Hepatocyte (in vitro differentiated cells): ENCODE data around the gene HOXD13. TPM values are rescaled to one million over a fixed set of nuclear protein-coding genes. Genes with fewer than 3 reads are reported as not detected.

Source experiments
- DNase-seq: peaks from one replicate; pipeline ENCODE4 v3.0.0-alpha.2; 2016; ENCODE audit warnings: low spot score
- H2AFZ ChIP-seq: fragments of 200-600 bp; sonication (generic); 2 replicates; pipeline ENCODE4 v1.6.0; 2016; ENCODE audit warnings: antibody characterized with exemption, mild to moderate bottlenecking
- H3K27ac ChIP-seq: fragments of 200-600 bp; sonication (generic); 2 replicates; pipeline ENCODE4 v1.5.1; 2016; ENCODE audit warnings: mild to moderate bottlenecking
- H3K27me3 ChIP-seq: fragments of 200-600 bp; sonication (generic); 2 replicates; pipeline ENCODE4 v1.6.1; 2016
- H3K36me3 ChIP-seq: fragments of 200-600 bp; sonication (generic); replicated peaks from 2 replicates; pipeline ENCODE4 v1.5.1; 2016; ENCODE audit warnings: low read depth; ENCODE audit not compliant: insufficient read depth
- H3K4me1 ChIP-seq: fragments of 200-600 bp; sonication (generic); 2 replicates; pipeline ENCODE4 v1.5.1; 2016; ENCODE audit warnings: mild to moderate bottlenecking, moderate library complexity; ENCODE audit not compliant: insufficient read depth
- H3K4me2 ChIP-seq: fragments of 200-600 bp; sonication (generic); 2 replicates; pipeline ENCODE4 v1.6.0; 2016
- H3K4me3 ChIP-seq: fragments of 200-600 bp; sonication (generic); 2 replicates; pipeline ENCODE4 v1.5.1; 2016; ENCODE audit warnings: mild to moderate bottlenecking
- H3K79me2 ChIP-seq: fragments of 200-600 bp; sonication (generic); 2 replicates; pipeline ENCODE4 v1.6.0; 2017; ENCODE audit warnings: mild to moderate bottlenecking
- H3K9me2 ChIP-seq: fragments of 200-600 bp; sonication (generic); replicated peaks from 2 replicates; pipeline ENCODE4 v1.6.0; 2017; ENCODE audit warnings: mild to moderate bottlenecking; ENCODE audit not compliant: insufficient read depth
- H3K9me3 ChIP-seq: fragments of 200-600 bp; sonication (generic); 2 replicates; pipeline ENCODE4 v1.5.1; 2016; ENCODE audit warnings: low read depth, mild to moderate bottlenecking
- H4K20me1 ChIP-seq: fragments of 200-600 bp; sonication (generic); 2 replicates; pipeline ENCODE4 v1.6.0; 2016; ENCODE audit warnings: mild to moderate bottlenecking; ENCODE audit not compliant: insufficient read depth, poor library complexity, severe bottlenecking
- CTCF ChIP-seq: fragments of 200-600 bp; sonication (generic); IDR thresholded peaks from 2 replicates; pipeline ENCODE4 v1.5.1; 2016; ENCODE audit warnings: antibody characterized with exemption, mild to moderate bottlenecking; ENCODE audit not compliant: poor library complexity
- EZH2 ChIP-seq: fragments of 200-600 bp; sonication (generic); IDR thresholded peaks from 2 replicates; pipeline ENCODE4 v1.6.1; 2016; ENCODE audit warnings: antibody characterized with exemption, mild to moderate bottlenecking, borderline replicate concordance
- EZH2phosphoT487 ChIP-seq: fragments of 200-600 bp; sonication (generic); IDR thresholded peaks from one replicate; pipeline ENCODE4 v1.6.1; 2018; ENCODE audit warnings: antibody characterized with exemption, mild to moderate bottlenecking, low read depth, moderate library complexity; ENCODE audit not compliant: unreplicated experiment, severe bottlenecking
- WGBS: methylation state at CpG from one replicate; pipeline ENCODE4 v1.1.6; 2016; ENCODE audit warnings: low lambda C conversion rate; ENCODE audit errors: missing lambda C conversion rate; 5-methylcytosine and 5-hydroxymethylcytosine counted together
- polyA plus RNA-seq: library from polyadenylated mRNA; unstranded; fragments of >200 nt; fragmentation: Nextera tagmentation; extraction: Ambion mirVana; gene quantifications from 2 replicates; pipeline ENCODE4 v1.2.1, GENCODE V29; 2016
- total RNA-seq: library from RNA; depleted of rRNA; stranded (reverse); fragments of >200 nt; gene quantifications from 2 replicates; pipeline ENCODE4 v1.2.3, GENCODE V29; 2014

The HOXD13 gene
- total and polyA plus RNA-seq, 2 experiments from 2014 or later: 24.7 to 37.2 TPM

- H3K27me3 ChIP-seq: peaks cover 94% of the 10 kb centered on the region
- WGBS: 68% methylated on average over 14 of the region's 14 CpGs
- H3K4me2 ChIP-seq: no peak overlapping the region
- no peaks in the 10 kb centered on the region for H3K9me2 ChIP-seq
- peaks cover 8% of the 10 kb centered on the region for H3K4me1 ChIP-seq
- H3K4me3 ChIP-seq: no peak overlapping the region
- H3K79me2 ChIP-seq: no peaks in the 10 kb centered on the region
- no peaks in the 10 kb centered on the region for H4K20me1 ChIP-seq
- H3K27ac ChIP-seq: no peak overlapping the region
- no peak overlapping the region for H2AFZ ChIP-seq
- no peak for DNase-seq
- H3K36me3 ChIP-seq: no peaks in the 10 kb centered on the region
- no peaks in the 10 kb centered on the region for H3K9me3 ChIP-seq
- TF ChIP-seq CTCF (no peak), EZH2phosphoT487 (no peak), EZH2 (no peak)
Observed at GRCh38 chr2:176138526-176138922, 46.0 kb downstream of the HOXD13 start.

GRCh38 chr2:176138923-176139660, 46.6 kb downstream of the HOXD13 start:
- Histone ChIP-seq H3K4me1 (peaks cover 8% of the 10 kb centered on the region), H3K4me2 (no peak overlapping the region), H3K9me2 (no peaks in the 10 kb centered on the region), H3K79me2 (no peaks in the 10 kb centered on the region), H4K20me1 (no peaks in the 10 kb centered on the region), H3K36me3 (no peaks in the 10 kb centered on the region), H3K9me3 (no peaks in the 10 kb centered on the region), H3K27me3 (peaks cover 94% of the 10 kb centered on the region), H2AFZ (no peak overlapping the region), H3K4me3 (no peak overlapping the region), H3K27ac (no peak overlapping the region)
- TF ChIP-seq EZH2 (no peak), EZH2phosphoT487 (no peak), CTCF (no peak)
- no peak for DNase-seq
- WGBS: 73% methylated on average over 28 of the region's 28 CpGs

- H3K4me3 ChIP-seq: no peak overlapping the region
Observed at GRCh38 chr2:176139661-176140512, 47.4 kb downstream of the HOXD13 start.

More at GRCh38 chr2:176139661-176140512, 47.4 kb downstream of the HOXD13 start:
- Histone ChIP-seq H3K4me1 (peaks cover 8% of the 10 kb centered on the region), H3K9me3 (no peaks in the 10 kb centered on the region), H3K36me3 (no peaks in the 10 kb centered on the region), H3K4me2 (peak overlapping the region; percentile 92), H2AFZ (peak overlapping the region; percentile 64), H3K27ac (no peak overlapping the region), H3K9me2 (no peaks in the 10 kb centered on the region), H3K27me3 (peaks cover 92% of the 10 kb centered on the region), H3K79me2 (no peaks in the 10 kb centered on the region), H4K20me1 (no peaks in the 10 kb centered on the region)
- 53% methylated on average over 41 of the region's 41 CpGs for whole genome bisulfite sequencing
- TF ChIP-seq CTCF: no peak
- TF ChIP-seq EZH2phosphoT487: no peak
- no peak for TF ChIP-seq EZH2
- DNase-seq: no peak
